ENCODE data around the gene GRID1.

GRID1 gene

GRCh38 chr10:85621562-85621961 is 745.0 kb downstream of the GRID1 start:
- in situ Hi-C loops (cut with MboI; ENCODE audit: low pct_unique_long_range_greater_than_20kb, low sequenced_read_pairs): no loop called here
- no peak for DNase-seq

- in situ Hi-C loops (cut with MboI; ENCODE audit: low pct_unique_long_range_greater_than_20kb, low sequenced_read_pairs): no loop called here
- no peak for DNase-seq
These were observed 745.8 kb downstream of the GRID1 start for GRCh38 chr10:85620807-85621206.

GRCh38 chr10:85619832-85620231 is 746.8 kb downstream of the GRID1 start:
- no peak for DNase-seq
- in situ Hi-C loops (cut with MboI; ENCODE audit: low pct_unique_long_range_greater_than_20kb, low sequenced_read_pairs): no loop called here

- no peak for DNase-seq
- in situ Hi-C loops (cut with MboI; ENCODE audit: low pct_unique_long_range_greater_than_20kb, low sequenced_read_pairs): no loop called here
These were observed 747.8 kb downstream of the GRID1 start for GRCh38 chr10:85618841-85619240.

GRCh38 chr10:85617751-85618546 is 748.6 kb downstream of the GRID1 start:
- in situ Hi-C loops (cut with MboI; ENCODE audit: low pct_unique_long_range_greater_than_20kb, low sequenced_read_pairs): no loop called here
- DNase-seq: no peak

- in situ Hi-C loops (cut with MboI; ENCODE audit: low pct_unique_long_range_greater_than_20kb, low sequenced_read_pairs): no loop called here
These were observed 751.0 kb downstream of the GRID1 start for GRCh38 chr10:85615556-85615955.

GRCh38 chr10:85614981-85615380 is 751.6 kb downstream of the GRID1 start:
- in situ Hi-C loops (cut with MboI; ENCODE audit: low pct_unique_long_range_greater_than_20kb, low sequenced_read_pairs): no loop called here
- DNase-seq: no peak

More at GRCh38 chr10:85615556-85615955, 751.0 kb downstream of the GRID1 start:
- DNase-seq: no peak

GRCh38 chr10:85614566-85614965 is 752.0 kb downstream of the GRID1 start:
- in situ Hi-C loops (cut with MboI; ENCODE audit: low pct_unique_long_range_greater_than_20kb, low sequenced_read_pairs): no loop called here
- no peak for DNase-seq

- no peak for DNase-seq
- in situ Hi-C loops (cut with MboI; ENCODE audit: low pct_unique_long_range_greater_than_20kb, low sequenced_read_pairs): no loop called here
These were observed 753.2 kb downstream of the GRID1 start for GRCh38 chr10:85613391-85613790.

GRCh38 chr10:85612833-85613232 is 753.8 kb downstream of the GRID1 start:
- peak; percentile 6 for DNase-seq
- in situ Hi-C loops (cut with MboI; ENCODE audit: low pct_unique_long_range_greater_than_20kb, low sequenced_read_pairs): no loop called here

- in situ Hi-C loops (cut with MboI; ENCODE audit: low pct_unique_long_range_greater_than_20kb, low sequenced_read_pairs): no loop called here
- DNase-seq: peak; percentile 48
These were observed 754.2 kb downstream of the GRID1 start for GRCh38 chr10:85612378-85612775.

GRCh38 chr10:85611746-85612377 is 754.7 kb downstream of the GRID1 start:
- in situ Hi-C loops (cut with MboI; ENCODE audit: low pct_unique_long_range_greater_than_20kb, low sequenced_read_pairs): no loop called here
- no peak for DNase-seq

- in situ Hi-C loops (cut with MboI; ENCODE audit: low pct_unique_long_range_greater_than_20kb, low sequenced_read_pairs): no loop called here
- DNase-seq: no peak
These were observed 755.4 kb downstream of the GRID1 start for GRCh38 chr10:85611093-85611740.

- in situ Hi-C loops (cut with MboI; ENCODE audit: low pct_unique_long_range_greater_than_20kb, low sequenced_read_pairs): no loop called here
- DNase-seq: no peak
These were observed 756.1 kb downstream of the GRID1 start for GRCh38 chr10:85610381-85611092.

GRCh38 chr10:85609509-85609908 is 757.1 kb downstream of the GRID1 start:
- in situ Hi-C loops (cut with MboI; ENCODE audit: low pct_unique_long_range_greater_than_20kb, low sequenced_read_pairs): no loop called here
- DNase-seq: no peak

- no peak for DNase-seq
- in situ Hi-C loops (cut with MboI; ENCODE audit: low pct_unique_long_range_greater_than_20kb, low sequenced_read_pairs): no loop called here
These were observed 757.9 kb downstream of the GRID1 start for GRCh38 chr10:85608706-85609105.

GRCh38 chr10:85607043-85607695 is 759.4 kb downstream of the GRID1 start:
- in situ Hi-C loops (cut with MboI; ENCODE audit: low pct_unique_long_range_greater_than_20kb, low sequenced_read_pairs): no loop called here
- DNase-seq: no peak

- DNase-seq: no peak
- in situ Hi-C loops (cut with MboI; ENCODE audit: low pct_unique_long_range_greater_than_20kb, low sequenced_read_pairs): no loop called here
These were observed 760.2 kb downstream of the GRID1 start for GRCh38 chr10:85606401-85606800.

GRCh38 chr10:85604884-85605283 is 761.7 kb downstream of the GRID1 start:
- no peak for DNase-seq
- in situ Hi-C loops (cut with MboI; ENCODE audit: low pct_unique_long_range_greater_than_20kb, low sequenced_read_pairs): no loop called here
